Activated T-cell treated with anti-CD3 and anti-CD28 coated beads, Interleukin-2, amount 50 U/mL, for 24 hours (primary cell): ENCODE measurements around the gene PYGM.
A peak's percentile ranks its signal among the peaks of the same experiment; 100 is the strongest.

ENCODE experiments used
- DNase-seq: peaks from one replicate; pipeline ENCODE4 v3.0.0-alpha.2; 2020
- H3K27ac Mint-ChIP-seq: 2 replicates; pipeline ENCODE4 v1.8.0; 2020; ENCODE audit warnings: mild to moderate bottlenecking, mixed read lengths
- H3K27me3 Mint-ChIP-seq: 2 replicates; pipeline ENCODE4 v1.8.0; 2020; ENCODE audit warnings: mixed read lengths
- H3K36me3 Mint-ChIP-seq: 2 replicates; pipeline ENCODE4 v1.8.0; 2020; ENCODE audit warnings: low read depth, mixed read lengths
- H3K4me1 Mint-ChIP-seq: 2 replicates; pipeline ENCODE4 v1.8.0; 2020; ENCODE audit warnings: low read depth, mixed read lengths
- H3K4me3 Mint-ChIP-seq: 2 replicates; pipeline ENCODE4 v1.8.0; 2020; ENCODE audit warnings: mild to moderate bottlenecking, moderate library complexity, mixed read lengths
- H3K9me3 Mint-ChIP-seq: 2 replicates; pipeline ENCODE4 v1.8.0; 2020; ENCODE audit warnings: mixed read lengths

The PYGM gene

DNA sequence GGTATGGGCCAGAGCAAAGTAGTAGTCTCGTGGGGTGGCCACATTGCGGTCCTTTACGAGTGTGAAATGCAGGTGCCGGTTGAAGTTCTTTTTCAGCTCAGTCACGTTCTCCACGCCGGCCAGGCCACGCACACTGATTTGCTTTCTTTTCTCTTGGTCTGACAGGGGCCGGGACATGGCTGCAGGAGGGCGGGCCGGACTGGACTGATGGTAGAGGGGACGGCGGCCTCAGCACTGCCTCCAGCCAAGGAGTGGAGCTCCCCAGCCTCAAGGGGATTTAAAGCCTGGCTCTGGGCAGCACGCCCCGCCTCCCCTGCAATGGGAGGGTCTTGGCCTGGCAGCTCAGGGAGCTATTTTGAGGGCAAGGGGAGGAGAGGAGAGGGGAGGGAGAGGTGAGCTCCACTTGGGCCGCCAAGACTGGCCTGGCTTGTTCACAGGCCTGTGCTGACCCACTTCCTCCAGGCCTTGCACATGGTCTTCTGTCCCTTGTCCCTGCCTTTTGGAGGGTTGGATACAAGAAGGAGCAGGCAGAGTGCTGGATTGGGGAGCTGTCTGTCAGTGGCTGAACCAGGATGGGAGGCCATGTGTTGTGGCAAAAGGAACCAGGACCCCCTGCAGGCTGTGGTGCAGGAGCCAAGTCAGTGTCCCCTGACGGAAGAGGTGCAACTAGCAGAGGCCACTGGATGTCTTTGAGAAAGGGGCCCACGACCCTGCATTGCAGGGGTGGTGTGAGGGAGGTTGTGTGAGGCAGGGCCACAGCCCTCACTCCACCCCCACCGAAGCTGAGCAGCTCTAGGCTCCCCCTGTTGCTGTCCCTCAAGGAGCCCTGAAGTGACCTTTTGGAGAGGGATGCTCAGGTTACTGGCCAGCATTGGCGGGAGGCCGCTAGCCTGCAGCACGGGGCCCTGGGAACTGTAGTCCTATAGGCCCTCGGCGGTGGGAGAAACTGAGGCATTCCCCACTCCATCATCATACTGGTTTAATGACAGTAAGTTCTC, at the start of gene PYGM:
Gene PYGM (minus strand): TSS at position 253 of the 998 bp plus-strand sequence. CDS start 76 bp downstream, at position 177.
- H3K27me3 Mint-ChIP-seq, result no peaks in the 10 kb centered on the region
- H3K36me3 Mint-ChIP-seq, result peaks cover 50% of the 10 kb centered on the region
- peak within 1 kb of the TSS; percentile 90 for H3K27ac Mint-ChIP-seq
- H3K4me3 Mint-ChIP-seq, result peak within 1 kb of the TSS; percentile 13
- no peaks in the 10 kb centered on the region for H3K9me3 Mint-ChIP-seq
- H3K4me1 Mint-ChIP-seq, result peaks cover 53% of the 10 kb centered on the region
- DNase-seq, result no peak

DNA sequence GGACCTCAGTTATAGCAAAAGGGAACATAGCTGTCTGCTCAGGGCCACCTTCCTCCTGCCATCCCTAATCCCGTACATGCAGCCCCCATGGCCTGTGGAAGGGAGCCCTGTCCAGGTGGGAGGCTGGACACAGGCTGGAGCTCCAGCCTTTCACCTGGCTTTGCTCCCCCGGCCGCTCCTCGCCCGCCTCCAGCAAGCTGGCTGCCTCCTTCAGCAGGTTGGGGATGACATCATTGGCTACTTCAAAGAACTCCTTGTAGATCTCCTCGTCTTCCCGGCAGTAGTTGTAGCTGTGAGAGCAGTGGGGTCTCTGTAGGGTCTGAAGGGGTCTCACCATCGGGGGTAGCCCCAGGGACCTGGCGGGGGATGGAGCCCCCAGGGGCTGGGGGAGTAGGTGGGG, 45.7 kb upstream of the PYGM start:
- no peaks in the 10 kb centered on the region for H3K9me3 Mint-ChIP-seq
- peaks cover 80% of the 10 kb centered on the region for H3K36me3 Mint-ChIP-seq
- H3K4me3 Mint-ChIP-seq, result no peak overlapping the region
- no peak for DNase-seq
- no peak overlapping the region for H3K27ac Mint-ChIP-seq
- H3K27me3 Mint-ChIP-seq, result no peaks in the 10 kb centered on the region
- peaks cover 57% of the 10 kb centered on the region for H3K4me1 Mint-ChIP-seq

DNA sequence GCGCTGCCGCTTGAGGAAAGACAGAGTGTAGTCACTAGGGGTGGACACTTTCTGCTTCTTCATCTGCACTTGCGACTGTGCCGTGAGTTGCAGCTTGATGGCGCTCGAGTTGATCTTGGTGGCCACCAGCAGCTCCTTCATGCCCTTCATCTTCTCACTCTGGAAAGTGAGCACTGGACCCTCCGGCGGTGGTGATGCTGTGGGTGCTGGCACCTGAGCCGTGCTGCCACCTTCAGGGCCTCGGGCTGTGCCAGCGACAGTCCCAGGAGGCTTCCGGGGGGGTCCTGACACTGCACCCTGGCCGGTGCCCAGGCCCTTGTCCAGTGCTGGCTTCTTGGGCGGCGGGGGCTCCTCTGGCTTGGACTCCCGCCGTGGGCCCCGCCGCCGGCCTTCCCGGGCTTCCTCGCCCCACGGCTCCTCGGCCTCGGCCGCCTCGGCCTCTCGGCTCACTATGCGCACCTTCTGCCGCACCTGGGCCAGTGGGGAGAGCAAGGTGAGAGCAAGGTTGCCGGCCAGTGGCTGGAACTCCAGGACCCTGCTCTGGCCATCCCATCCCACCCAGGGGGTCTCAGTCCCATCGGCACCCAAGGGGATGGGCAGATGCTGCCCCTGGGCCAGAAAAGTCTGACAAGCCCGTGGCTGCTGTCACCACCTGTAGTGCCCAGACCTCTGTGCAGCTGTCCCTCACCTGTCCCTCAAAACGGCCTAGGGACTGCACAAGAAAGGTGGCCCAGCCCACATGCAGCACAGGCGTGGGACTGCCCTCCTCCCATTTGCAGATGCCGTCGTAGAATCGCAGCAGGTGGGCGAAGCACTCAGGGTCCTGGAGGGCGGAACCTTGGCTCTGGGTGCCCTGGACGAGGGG, 44.8 kb upstream of the PYGM start:
- Mint-ChIP-seq H3K4me1 (peaks cover 52% of the 10 kb centered on the region), H3K4me3 (peak overlapping the region; percentile 85), H3K27me3 (no peaks in the 10 kb centered on the region), H3K9me3 (no peaks in the 10 kb centered on the region), H3K27ac (no peak overlapping the region), H3K36me3 (peaks cover 80% of the 10 kb centered on the region)
- no peak for DNase-seq

DNA sequence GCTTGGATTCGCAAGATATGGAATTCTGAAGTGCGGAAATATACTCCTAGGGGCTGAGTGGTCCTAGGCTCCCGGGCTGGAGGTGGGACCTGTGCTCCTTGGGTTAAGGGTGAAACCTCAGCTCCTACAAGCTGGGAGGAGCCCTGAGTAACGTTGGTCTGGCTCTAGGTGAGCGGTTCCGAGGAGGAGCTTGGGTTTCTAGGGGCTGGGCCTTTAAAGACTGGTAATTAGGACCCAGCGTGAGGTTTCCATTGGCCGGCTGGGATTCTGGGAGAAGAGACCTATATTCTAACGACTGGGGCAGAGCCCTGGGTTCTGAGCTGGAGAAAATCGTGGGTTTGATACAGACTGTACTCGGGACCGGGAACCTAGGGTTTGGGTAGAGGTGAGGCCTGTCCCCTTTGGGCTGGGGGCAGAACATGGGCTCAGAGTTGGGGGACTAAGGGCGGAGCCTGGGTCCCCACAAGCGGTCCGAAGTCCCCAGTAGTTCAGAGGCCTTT, 44.1 kb upstream of the PYGM start:
- H3K27me3 Mint-ChIP-seq, result no peaks in the 10 kb centered on the region
- peaks cover 80% of the 10 kb centered on the region for H3K36me3 Mint-ChIP-seq
- peaks cover 47% of the 10 kb centered on the region for H3K4me1 Mint-ChIP-seq
- H3K27ac Mint-ChIP-seq, result peak overlapping the region; percentile 95
- no peak for DNase-seq
- H3K9me3 Mint-ChIP-seq, result no peaks in the 10 kb centered on the region
- peak overlapping the region; percentile 85 for H3K4me3 Mint-ChIP-seq

DNA sequence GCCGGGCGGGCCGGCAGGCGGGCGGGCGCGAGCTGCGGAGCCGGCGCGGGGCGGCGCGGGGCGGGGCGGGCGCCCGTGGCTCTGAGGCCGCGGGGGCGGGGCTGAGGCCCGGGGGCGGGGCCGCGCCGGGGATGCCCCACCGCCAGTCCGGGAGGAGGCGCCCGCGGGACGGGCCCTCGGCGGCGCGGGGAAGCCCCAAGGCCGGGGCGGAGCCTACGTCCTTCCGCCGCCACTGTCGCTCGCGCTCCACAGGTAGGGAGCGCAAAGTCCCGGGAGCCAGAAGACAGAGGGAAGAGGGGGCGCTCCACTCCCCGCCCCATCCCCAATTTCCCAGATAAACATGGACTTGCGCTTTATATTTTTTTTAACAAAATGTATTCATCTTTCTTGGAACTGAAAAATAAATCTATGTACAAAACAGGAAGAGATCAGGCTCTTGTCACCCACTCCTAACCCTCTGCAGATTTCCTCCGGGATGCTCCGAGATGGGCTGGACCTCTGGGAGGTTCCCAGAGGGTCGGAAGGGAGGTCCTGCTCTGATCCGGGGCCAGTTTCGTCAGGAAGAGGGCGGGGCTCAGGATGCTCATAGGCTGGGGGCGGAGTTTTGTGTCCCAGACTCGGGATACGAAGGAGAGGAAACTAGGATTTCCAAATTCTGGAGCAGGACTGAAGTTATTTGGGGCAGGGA, 43.5 kb upstream of the PYGM start, which contains the start of gene MAP4K2:
Gene MAP4K2 (minus strand): TSS at position 57 of the 688 bp plus-strand sequence. CDS start 65 bp downstream, outside the sequence.
- Mint-ChIP-seq H3K36me3 (peaks cover 82% of the 10 kb centered on the region), H3K27ac (peak within 1 kb of the TSS; percentile 95), H3K9me3 (no peaks in the 10 kb centered on the region), H3K4me3 (peak within 1 kb of the TSS; percentile 85), H3K4me1 (peaks cover 47% of the 10 kb centered on the region), H3K27me3 (no peaks in the 10 kb centered on the region)
- DNase-seq, result peak; percentile 90

DNA sequence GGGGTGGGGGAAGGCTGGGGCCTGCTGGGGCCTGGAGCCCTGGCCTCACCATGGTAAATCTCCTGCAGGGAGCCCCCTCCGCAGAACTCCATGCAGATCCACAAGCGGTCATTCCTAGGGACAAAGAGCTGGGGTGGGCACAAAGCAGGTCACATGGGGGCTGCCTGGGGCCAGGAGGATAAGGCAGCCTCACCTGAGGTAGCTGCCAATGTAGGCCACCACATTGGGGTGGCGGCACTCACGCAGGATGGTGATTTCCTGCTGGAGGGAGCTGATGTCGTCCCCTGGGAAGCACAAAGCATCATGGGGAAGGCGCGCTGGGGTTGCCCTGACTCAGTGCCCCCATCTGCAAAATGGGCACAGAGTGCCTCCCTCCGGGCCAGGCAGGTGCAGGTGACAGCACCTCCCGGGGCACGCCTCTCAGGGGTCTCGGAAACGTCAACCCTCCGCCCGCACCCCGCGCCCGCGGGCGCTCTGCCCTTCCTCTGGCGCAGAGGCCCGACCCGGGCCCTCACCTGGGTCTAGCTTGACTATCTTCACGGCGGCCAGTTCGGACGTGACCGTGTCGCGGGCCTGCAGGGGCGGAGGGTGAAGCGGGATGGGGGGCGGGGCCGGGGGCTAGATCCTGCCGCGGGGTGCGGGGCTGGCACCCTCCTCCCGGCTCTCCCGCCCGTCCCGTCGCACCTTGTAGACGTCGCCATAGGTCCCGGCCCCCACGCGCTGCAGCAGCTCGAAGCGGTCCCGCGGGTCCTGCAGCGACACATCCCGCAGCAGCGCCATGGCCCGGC, 42.8 kb upstream of the PYGM start:
- Mint-ChIP-seq H3K27me3 (no peaks in the 10 kb centered on the region), H3K4me1 (peaks cover 41% of the 10 kb centered on the region), H3K4me3 (peak overlapping the region; percentile 83), H3K27ac (peak overlapping the region; percentile 86), H3K9me3 (no peaks in the 10 kb centered on the region), H3K36me3 (peaks cover 80% of the 10 kb centered on the region)
- DNase-seq, result no peak

DNA sequence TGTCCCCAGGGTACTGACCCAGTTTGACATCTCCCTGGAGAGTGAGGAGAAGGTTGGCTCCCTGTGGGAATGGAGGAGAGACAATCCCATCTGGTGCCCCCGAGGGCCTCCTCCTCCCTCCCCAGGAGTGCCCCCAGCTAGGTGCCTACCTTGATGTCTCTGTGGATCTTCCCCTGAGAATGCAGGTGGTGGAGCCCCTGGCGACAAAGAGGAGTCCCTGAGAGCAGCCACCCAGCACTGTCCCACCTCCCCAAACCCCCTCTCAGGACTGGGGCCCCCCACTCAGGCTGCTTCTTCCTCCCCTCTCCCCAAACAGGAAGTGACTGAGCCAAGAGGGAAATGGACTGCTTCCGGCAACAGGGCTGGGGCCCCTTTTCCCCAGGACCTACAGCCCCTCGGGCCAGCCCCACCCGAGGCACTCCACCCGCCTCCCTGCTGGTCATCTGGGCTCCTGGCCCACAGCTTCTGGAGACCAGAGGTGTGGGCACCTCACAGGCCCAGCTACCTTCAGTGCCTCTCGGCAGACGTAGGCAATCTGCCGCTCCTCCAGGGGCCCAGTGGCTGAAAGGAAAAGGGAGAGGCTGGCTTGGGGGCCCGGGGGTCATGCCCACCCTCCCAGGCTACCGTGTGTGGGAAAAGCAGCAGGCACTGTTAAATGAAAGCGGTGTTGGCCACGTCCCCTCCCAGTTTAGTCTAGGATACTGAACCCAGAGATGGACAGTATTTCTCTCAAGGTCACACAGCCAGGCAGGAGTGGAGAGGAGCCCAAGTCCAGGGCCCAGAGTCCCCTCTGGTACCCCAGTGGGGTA, 42.0 kb upstream of the PYGM start:
- peaks cover 36% of the 10 kb centered on the region for H3K4me1 Mint-ChIP-seq
- peaks cover 78% of the 10 kb centered on the region for H3K36me3 Mint-ChIP-seq
- no peaks in the 10 kb centered on the region for H3K9me3 Mint-ChIP-seq
- peak overlapping the region; percentile 86 for H3K27ac Mint-ChIP-seq
- H3K27me3 Mint-ChIP-seq, result no peaks in the 10 kb centered on the region
- H3K4me3 Mint-ChIP-seq, result peak overlapping the region; percentile 83
- no peak for DNase-seq

DNA sequence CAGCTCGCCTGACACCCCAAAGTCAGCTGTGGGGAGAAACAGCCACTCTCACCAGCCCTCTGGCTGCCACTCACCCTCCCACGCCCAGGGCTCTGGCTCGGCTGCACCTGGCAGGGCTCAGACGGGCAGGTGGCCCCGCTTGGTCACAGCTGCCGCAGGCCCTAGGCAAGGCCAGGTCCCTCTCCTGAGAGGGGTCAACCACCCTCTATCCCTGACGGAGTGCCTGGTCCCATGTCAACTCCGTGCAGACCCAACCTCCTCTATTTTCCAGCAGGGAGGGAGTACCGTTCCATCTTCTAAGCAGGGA, 41.3 kb upstream of the PYGM start:
- peak overlapping the region; percentile 83 for H3K4me3 Mint-ChIP-seq
- peaks cover 32% of the 10 kb centered on the region for H3K4me1 Mint-ChIP-seq
- no peaks in the 10 kb centered on the region for H3K9me3 Mint-ChIP-seq
- peak overlapping the region; percentile 86 for H3K27ac Mint-ChIP-seq
- H3K36me3 Mint-ChIP-seq, result peaks cover 78% of the 10 kb centered on the region
- no peak for DNase-seq
- no peaks in the 10 kb centered on the region for H3K27me3 Mint-ChIP-seq

DNA sequence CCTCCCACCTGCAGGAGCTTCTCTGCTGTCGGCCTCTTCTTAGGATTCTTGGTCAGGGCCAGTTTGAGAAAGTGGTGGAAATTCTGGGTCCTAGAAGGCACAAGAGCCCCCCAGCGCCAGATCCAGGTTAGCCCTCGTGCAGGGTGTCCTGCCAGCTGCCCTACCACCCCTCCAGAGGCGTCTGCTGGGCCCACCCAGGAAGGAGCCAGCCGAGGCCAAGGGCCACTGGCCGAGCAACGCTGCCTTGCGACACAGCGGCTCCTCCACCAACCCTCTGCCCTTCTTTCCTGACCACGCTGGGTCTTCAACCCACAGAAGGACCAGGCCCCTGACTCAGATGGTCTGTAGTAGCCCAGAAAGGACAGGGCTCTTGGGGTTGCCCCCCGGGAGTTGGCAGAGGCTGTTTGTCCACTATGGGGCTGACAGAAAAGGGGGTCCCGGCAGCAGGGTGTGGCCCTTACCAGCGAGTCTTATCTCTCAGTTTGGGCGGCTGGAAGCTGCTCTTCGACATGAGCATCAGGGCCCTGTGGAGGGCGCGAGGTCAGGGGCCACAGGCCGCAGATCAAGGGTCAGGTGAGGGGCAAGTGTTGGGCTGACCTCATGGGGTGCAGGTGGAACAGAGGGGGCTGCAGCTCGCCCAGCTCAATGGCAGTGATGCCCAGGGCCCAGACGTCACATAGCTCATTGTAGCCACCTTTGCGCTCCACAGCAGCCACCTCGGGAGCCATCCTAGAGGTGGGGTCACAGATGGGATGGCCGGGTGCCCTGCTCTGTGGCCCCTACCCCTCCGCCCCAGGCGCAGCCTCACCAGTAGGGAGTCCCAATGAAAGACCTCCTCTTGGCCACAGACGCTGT, 40.8 kb upstream of the PYGM start:
- peaks cover 36% of the 10 kb centered on the region for H3K4me1 Mint-ChIP-seq
- peak overlapping the region; percentile 86 for H3K27ac Mint-ChIP-seq
- H3K9me3 Mint-ChIP-seq, result no peaks in the 10 kb centered on the region
- DNase-seq, result no peak
- no peaks in the 10 kb centered on the region for H3K27me3 Mint-ChIP-seq
- H3K4me3 Mint-ChIP-seq, result peak overlapping the region; percentile 83
- H3K36me3 Mint-ChIP-seq, result peaks cover 78% of the 10 kb centered on the region

DNA sequence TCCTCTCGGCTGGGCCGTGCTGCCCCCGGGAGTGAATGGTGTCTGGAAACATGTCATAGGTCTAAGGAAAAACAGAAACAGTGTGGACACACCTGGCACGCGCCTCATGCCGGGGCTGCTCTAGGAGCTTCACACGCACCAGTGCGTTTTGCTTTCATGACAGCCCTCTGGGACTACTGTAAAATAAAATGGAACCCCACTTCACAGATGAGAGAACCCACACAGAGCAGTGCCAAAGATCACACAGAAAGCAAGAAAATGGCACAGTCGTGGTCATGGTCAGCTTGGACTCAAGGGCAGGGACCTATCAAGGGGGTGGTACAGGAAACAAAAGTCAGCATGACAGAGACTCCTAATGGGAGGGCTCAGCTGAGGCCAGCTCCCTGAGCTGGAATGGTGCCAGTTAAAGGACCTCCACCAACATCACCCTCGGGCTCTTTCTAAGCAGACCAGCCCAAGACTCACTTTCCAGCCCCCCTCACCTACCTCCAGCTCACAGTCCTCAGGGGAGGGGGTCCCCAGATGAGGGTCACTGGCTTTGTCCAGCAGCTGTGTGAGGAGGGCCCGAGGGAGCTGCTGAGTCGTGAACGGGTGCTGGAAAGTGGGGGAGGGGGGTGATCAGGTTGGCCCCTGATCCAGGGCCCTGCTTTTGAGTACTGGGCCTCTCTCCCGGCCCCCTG, 40.0 kb upstream of the PYGM start:
- Mint-ChIP-seq H3K4me1 (peaks cover 38% of the 10 kb centered on the region), H3K27ac (no peak overlapping the region), H3K4me3 (no peak overlapping the region), H3K27me3 (no peaks in the 10 kb centered on the region), H3K9me3 (no peaks in the 10 kb centered on the region), H3K36me3 (peaks cover 75% of the 10 kb centered on the region)
- DNase-seq, result no peak

DNA sequence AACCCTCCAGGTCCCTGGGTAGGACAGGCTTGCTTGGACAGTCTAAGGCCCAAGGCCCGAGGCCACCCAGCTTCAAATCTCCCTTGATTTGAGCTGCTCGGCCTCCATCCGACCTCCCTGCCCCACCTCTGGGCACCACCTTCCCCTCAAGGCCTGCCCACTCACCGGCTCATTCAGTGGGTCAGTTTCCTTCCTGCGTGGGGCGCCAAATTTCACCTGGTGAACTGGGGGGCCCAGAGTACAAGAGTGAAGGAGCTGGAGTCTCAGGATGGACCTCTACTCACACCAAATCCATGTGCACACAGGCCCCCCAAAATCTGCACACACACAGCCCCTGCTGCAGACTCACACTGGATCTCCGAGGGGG, 39.5 kb upstream of the PYGM start:
- Mint-ChIP-seq H3K27ac (no peak overlapping the region), H3K4me3 (no peak overlapping the region), H3K27me3 (no peaks in the 10 kb centered on the region), H3K4me1 (peaks cover 41% of the 10 kb centered on the region), H3K9me3 (no peaks in the 10 kb centered on the region), H3K36me3 (peaks cover 76% of the 10 kb centered on the region)
- no peak for DNase-seq
